Erythroblast (primary cell): ENCODE data around the gene CEACAM19.

ENCODE experiments used
- GATA1 ChIP-seq: IDR thresholded peaks from 2 replicates; pipeline ENCODE4 v1.6.1; 2011; ENCODE audit warnings: low read depth, mild to moderate bottlenecking, control low read depth, low read length, moderate library complexity
- POLR2A ChIP-seq: IDR thresholded peaks from 2 replicates; pipeline ENCODE4 v1.6.1; 2011; ENCODE audit warnings: mild to moderate bottlenecking, low read length

DNA sequence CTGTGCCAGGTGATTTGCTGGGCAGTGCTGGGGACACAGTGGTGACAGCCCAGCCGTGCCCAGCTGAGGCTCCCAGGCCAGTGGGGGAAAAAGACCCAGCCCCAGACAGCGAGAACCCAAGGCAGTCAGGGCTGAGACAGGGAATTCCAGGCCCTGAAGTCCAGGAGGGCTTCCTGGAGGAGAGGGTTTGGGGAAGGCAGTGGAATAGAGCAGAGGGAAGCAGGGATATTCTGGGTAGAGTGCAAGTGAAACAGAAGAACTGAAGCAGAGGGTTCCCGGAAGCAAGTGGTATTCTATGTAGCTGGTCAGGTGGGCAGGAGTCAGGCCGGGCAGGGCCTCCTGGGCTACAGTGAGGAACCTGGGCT lies 26.4 kb downstream of the CEACAM19 start:
- TF ChIP-seq POLR2A (no peak), GATA1 (no peak)
